Neutrophil (primary cell): ENCODE data around the gene TRIM56.
"Not testable (repeated sequence)": the region's sequence is repeated elsewhere in the genome, so short reads cannot be mapped to it uniquely, and the experiment has no call there.

Source experiments
- H3K27ac ChIP-seq: fragments of 200-600 bp; sonication (generic); 2 replicates; pipeline ENCODE4 v1.5.1; 2016; ENCODE audit warnings: mild to moderate bottlenecking, moderate library complexity
- H3K27me3 ChIP-seq: fragments of 200-600 bp; sonication (generic); 2 replicates; pipeline ENCODE4 v1.6.0; 2016; ENCODE audit warnings: mild to moderate bottlenecking
- H3K36me3 ChIP-seq: fragments of 200-600 bp; sonication (generic); 2 replicates; pipeline ENCODE4 v1.5.1; 2017
- H3K4me1 ChIP-seq, 2 experiments: fragments of 200-600 bp in 1 of 2; sonication (generic) in 1 of 2; 1 replicate in 1 of 2; 2 replicates in 1 of 2; pipeline versions ENCODE4 v1.5.1 to v1.6.1; 2013 to 2016; ENCODE audit warnings: low read depth in 1 of 2, low read length in 1 of 2, mild to moderate bottlenecking in 1 of 2, moderate library complexity in 1 of 2; ENCODE audit not compliant: control insufficient read depth in 1 of 2, insufficient read depth in 1 of 2
- H3K4me3 ChIP-seq, 2 experiments: fragments of 200-600 bp in 1 of 2; sonication (generic) in 1 of 2; 1 replicate in 1 of 2; 2 replicates in 1 of 2; pipeline ENCODE4 v1.5.1; 2013 to 2016; ENCODE audit warnings: low read depth in 1 of 2, low read length in 1 of 2, mild to moderate bottlenecking in 1 of 2, moderate library complexity in 1 of 2
- H3K9me3 ChIP-seq: fragments of 200-600 bp; sonication (generic); 2 replicates; pipeline ENCODE4 v1.5.1; 2016
- CTCF ChIP-seq: fragments of 200-600 bp; sonication (generic); IDR thresholded peaks from 2 replicates; pipeline ENCODE4 v1.5.1; 2016; ENCODE audit warnings: antibody characterized with exemption

The TRIM56 gene

DNA sequence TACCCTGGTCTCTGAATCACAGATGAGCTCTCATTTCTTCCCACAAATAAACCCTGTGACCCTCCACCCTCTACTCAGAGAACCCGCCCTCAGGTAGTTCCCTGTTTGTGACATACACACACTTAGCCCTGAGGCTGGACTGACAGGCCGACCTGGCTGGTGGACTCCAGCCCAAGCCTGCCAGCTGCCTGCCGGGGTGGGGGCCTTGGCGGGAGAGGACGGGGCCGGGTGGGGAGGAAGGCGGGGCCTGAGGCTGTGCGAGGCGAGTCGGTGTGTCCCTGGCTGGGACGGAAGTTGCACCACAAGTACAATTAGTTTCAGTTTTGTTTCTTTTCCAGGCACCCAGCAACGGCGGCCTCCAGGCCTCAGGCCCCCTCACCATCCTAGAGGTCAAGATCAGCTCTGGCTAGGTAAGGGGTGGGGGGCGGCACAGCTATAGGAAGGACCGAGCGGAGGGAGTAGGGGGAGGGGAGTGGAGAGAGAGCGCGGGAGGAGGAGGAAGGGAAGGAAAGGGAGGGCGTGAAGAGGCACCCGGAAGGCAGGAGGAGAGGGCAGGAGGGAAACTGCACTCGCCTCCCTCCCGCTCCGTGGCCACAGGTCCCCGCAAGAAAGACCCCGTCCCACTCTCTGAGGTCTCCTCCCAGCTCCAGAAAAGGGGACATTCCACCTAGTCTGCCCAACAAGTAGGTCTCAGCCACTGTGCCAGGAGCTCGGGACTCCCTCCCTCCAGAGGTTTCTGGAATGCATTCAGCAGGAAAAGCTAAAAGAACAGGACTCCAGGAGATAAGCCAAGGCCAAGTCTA, at the start of gene TRIM56:
Gene TRIM56, plus strand, starts transcription at position 320 of the 803 bp plus-strand sequence. CDS start 1,832 bp downstream, outside the sequence.
- no peak for TF ChIP-seq CTCF

DNA sequence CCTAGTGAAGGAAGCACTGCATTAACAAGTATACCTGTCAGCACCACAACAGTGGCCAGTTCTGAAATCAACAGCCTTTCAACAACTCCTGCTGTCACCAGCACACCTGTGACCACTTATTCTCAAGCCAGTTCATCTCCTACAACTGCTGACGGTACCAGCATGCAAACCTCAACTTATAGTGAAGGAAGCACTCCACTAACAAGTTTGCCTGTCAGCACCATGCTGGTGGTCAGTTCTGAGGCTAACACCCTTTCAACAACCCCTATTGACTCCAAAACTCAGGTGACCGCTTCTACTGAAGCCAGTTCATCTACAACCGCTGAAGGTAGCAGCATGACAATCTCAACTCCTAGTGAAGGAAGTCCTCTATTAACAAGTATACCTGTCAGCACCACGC, 49.3 kb upstream of the TRIM56 start:
- Histone ChIP-seq H3K9me3 (no peaks in the 10 kb centered on the region), H3K4me1 (no peaks in the 10 kb centered on the region), H3K27ac (no peak overlapping the region), H3K4me3 (no peak overlapping the region), H3K27me3 (peaks cover 64% of the 10 kb centered on the region), H3K36me3 (no peaks in the 10 kb centered on the region)
- TF ChIP-seq CTCF, result no peak

More for the DNA sequence above, at the start of gene TRIM56:
- no peaks in the 10 kb centered on the region for H3K27me3 ChIP-seq
- peak within 1 kb of the TSS; percentile 93 for H3K27ac ChIP-seq
- H3K36me3 ChIP-seq, result peaks cover 37% of the 10 kb centered on the region
- H3K4me3 ChIP-seq, result peak within 1 kb of the TSS; percentile 85 to 86
- no peaks in the 10 kb centered on the region for H3K9me3 ChIP-seq
- H3K4me1 ChIP-seq, result peaks cover 19 to 25% of the 10 kb centered on the region in 2 experiments

GRCh38 chr7:101041283-101041682, 44.0 kb upstream of the TRIM56 start:
- not testable (repeated sequence) for H3K36me3 ChIP-seq, H3K4me1 ChIP-seq, H3K27ac ChIP-seq, H3K4me3 ChIP-seq, H3K9me3 ChIP-seq
- peaks cover 46% of the 10 kb centered on the region for H3K27me3 ChIP-seq

DNA sequence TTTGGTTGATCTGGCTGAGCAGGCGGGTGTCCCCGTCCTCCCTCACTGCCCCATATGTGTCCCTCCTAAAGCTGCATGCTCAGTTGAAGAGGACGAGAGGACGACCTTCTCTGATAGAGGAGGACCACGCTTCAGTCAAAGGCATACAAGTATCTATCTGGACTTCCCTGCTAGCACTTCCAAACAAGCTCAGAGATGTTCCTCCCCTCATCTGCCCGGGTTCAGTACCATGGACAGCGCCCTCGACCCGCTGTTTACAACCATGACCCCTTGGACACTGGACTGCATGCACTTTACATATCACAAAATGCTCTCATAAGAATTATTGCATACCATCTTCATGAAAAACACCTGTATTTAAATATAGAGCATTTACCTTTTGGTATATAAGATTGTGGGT, 26.9 kb upstream of the TRIM56 start:
- Histone ChIP-seq H3K4me1 (no peaks in the 10 kb centered on the region), H3K27me3 (peaks cover 86% of the 10 kb centered on the region), H3K27ac (no peak overlapping the region), H3K4me3 (no peak overlapping the region), H3K9me3 (no peaks in the 10 kb centered on the region), H3K36me3 (no peaks in the 10 kb centered on the region)
- TF ChIP-seq CTCF, result no peak

DNA sequence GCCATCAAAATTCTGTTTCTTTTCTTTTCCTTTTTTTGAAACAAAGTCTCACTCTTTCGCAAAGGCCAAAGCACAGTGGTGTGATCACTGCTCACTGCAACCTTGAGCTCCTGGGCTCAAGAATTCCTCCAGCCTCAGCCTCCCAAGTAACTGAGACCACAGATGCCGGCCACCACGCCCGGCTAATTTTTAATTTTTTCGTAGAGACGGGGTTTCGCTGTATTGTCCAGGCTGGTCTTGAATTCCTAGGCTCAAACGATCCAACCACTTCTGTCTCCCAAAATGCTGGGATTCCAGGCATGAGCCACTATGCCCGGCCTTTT, 25.7 kb upstream of the TRIM56 start:
- no peak overlapping the region for H3K4me3 ChIP-seq
- H3K9me3 ChIP-seq, result no peaks in the 10 kb centered on the region
- peaks cover 94% of the 10 kb centered on the region for H3K27me3 ChIP-seq
- no peaks in the 10 kb centered on the region for H3K36me3 ChIP-seq
- no peaks in the 10 kb centered on the region for H3K4me1 ChIP-seq
- no peak for TF ChIP-seq CTCF
- no peak overlapping the region for H3K27ac ChIP-seq

DNA sequence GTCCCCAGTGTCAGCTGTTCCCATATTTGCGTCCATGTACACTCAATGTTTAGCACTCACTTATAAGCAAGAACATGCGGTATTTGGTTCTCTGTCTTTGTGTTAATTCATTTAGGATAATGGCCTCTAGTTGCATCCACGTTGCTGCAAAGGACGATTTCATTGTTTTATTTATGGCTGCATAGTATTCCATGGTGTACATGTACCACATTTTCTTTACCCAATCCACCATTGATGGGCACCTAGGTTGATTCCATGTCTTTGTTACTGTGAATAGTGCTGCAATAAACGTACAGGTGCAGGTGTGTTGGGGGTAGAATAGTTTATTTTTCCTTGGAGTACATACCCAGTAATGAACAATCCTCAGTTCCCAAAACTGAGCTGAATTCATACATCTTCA, 24.3 kb upstream of the TRIM56 start:
- H3K27me3 ChIP-seq, result peaks cover 94% of the 10 kb centered on the region
- H3K9me3 ChIP-seq, result no peaks in the 10 kb centered on the region
- no peak overlapping the region for H3K4me3 ChIP-seq
- H3K4me1 ChIP-seq, result no peaks in the 10 kb centered on the region
- no peaks in the 10 kb centered on the region for H3K36me3 ChIP-seq
- no peak for TF ChIP-seq CTCF
- H3K27ac ChIP-seq, result no peak overlapping the region

DNA sequence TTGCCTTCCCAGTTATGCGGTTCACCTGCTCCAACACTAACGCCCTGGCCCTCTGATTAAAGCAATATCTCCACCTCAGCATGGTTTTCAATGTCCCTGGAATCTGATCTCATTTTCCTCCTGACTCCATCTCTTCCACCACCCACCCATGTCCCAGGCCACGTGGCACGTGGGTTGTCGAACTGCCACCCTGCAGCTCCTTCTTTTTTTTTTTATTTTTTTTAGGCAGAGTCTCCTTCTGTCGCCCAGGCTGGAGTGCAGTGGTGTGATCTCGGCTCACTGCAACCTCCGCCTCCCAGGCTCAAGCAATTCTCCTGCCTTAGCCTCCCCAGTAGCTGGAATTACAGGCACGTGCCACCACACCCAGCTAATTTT, 21.1 kb upstream of the TRIM56 start:
- not testable (repeated sequence) for H3K36me3 ChIP-seq, H3K9me3 ChIP-seq, H3K4me1 ChIP-seq, H3K27ac ChIP-seq, H3K4me3 ChIP-seq
- peaks cover 85% of the 10 kb centered on the region for H3K27me3 ChIP-seq

- peaks cover 78% of the 10 kb centered on the region for H3K27me3 ChIP-seq
- not testable (repeated sequence) for H3K4me1 ChIP-seq, H3K27ac ChIP-seq, H3K9me3 ChIP-seq, H3K4me3 ChIP-seq, H3K36me3 ChIP-seq
These were observed 20.1 kb upstream of the TRIM56 start for GRCh38 chr7:101065162-101065561.
